SK-N-DZ (cell line): Measurements from ENCODE around the gene SMAGP. TPM values are rescaled to one million over a fixed set of nuclear protein-coding genes. Genes with fewer than 3 reads are reported as not detected.
A peak's percentile ranks its signal among the peaks of the same experiment; 100 is the strongest.
"Not testable (repeated sequence)": the region's sequence is repeated elsewhere in the genome, so short reads cannot be mapped to it uniquely, and the experiment has no call there.

Experiments used
- DNase-seq: peaks from one replicate; pipeline ENCODE4 v3.0.0-alpha.2; 2015; ENCODE audit warnings: low spot score
- polyA plus RNA-seq, 2 experiments: library from polyadenylated mRNA; depleted of rRNA; stranded (reverse); fragments of >200 nt; gene quantifications; 2 replicates each; pipeline ENCODE4 v1.2.3, GENCODE V29; 2014

The SMAGP gene
- 1.5 and 3.0 TPM in 2 replicates for polyA plus RNA-seq (2014; cell fraction: cytosol; rRNA removed)
- polyA plus RNA-seq (2014; cell fraction: nucleus; rRNA removed), result 0.62 and 2.8 TPM in 2 replicates

- DNase-seq, result peak; percentile 48
These were observed at the start of gene SMAGP for GRCh38 chr12:51270067-51270950. Gene SMAGP (minus strand): TSS chr12:51270415. CDS start chr12:51269278, 1,137 bp downstream.

DNA sequence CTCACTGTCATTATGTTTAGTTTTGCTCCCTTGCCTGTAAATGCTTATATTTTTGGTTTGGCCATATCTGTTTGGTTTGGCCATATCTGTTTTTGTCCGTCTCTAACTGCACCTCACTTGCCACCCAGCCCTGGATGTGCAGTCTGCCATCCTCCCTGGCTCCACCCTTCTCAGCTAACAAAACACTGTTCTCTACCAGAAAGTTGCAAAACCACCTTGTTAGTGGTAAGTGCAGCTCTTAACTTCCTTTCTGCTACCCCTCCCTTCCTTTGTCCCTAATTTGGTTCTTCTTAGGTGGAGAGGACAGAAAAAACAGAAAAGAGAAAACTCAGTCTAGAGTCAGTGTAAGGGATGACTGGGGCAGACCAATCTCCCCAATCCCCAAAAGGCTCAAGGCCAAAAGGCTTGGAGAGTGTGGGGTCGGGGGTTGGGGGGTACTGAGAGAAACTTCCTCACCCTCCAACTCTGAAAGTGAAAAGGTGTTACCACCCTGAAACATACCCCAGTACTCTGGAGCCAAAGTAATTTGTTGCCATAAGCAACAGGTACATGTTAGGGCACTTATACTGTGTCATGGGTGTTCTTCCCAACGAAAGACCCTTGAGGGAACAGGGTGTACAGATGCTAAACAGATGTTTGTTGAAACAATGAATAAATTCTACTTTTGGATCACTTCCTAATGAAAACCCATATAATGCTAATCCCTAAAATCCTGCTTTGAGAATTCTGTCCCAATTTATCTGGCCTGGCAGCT lies 48.8 kb upstream of the SMAGP start:
- no peak for DNase-seq

DNA sequence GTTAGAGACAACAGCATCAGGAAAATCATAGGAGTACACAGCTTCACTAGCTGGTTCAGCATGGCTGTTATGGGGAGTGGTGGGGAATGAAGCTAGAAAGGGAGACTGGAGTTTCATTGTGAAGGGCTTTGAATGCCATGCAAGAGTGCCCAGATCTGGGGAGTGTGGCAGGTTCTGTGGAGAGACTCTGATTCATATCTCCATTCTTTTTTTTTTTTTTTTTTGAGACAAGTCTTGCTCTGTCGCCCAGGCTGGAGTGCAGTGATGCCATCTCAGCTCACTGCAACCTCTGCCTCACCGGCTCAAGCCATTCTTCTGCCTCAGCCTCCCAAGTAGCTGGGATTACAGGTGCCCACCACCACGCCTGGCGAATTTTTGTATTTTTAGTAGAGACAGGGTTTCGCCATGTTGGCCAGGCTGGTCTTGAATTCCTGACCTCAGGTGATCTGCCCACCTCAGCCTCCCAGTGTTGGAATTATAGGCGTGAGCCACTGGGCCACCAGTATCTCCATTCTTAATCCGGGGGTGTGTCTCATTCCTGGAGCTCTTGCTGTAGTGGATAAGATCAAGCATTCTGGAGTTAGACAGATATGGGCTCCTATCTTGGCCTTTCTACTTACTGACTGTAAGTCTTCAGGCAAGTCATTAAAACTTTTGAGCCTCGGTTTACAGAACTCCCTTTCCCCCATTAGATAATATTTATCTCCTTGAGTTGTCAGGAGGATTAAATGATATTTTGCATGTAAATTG lies 48.0 kb upstream of the SMAGP start:
- not testable (repeated sequence) for DNase-seq

- DNase-seq, result no peak
These were observed 41.2 kb upstream of the SMAGP start for GRCh38 chr12:51311389-51311788.

DNA sequence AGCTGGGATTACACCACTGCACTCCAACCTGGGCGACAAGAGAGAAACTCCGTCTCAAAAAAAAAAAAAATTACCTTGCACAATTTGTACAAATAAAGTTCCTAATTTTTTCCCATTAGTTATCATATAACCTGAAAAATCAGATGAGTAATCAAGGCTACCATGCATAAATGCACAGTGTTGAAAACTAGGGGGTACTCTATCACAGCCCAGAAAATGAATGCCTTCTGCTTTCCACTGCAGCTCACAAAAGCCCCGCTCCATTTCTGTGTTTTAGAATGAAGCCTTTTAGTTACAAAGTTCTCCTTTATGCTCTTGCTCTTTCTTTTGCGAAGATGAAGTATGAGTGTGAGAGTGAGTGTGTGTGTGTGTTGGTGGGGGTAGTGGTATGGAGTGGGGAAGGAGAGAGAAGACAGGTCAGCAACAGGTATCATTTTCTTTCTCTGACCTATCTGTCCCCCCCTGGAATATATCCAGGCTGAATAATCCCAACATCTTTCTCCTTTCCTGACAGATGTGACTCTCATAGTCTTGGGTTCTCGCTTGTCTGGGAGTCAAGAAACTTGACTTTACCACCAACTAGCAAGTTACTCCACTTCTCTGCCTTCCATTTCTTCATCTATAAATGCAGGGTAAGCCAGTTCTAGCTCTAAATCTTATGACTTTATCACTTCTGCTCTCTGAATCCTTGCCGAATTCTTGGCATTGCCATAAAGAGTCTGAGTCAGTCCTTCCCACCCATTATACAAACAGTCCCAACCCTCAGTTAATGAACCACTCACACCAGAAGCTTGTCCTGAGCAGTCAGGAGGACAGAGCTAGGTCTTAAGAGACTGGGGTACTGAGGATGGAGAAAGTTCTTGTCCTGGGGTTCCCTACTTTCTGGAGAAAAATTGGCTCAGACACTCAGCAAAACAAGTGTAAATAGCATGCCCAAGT lies 37.7 kb upstream of the SMAGP start:
- DNase-seq, result no peak

- no peak for DNase-seq
These were observed 36.3 kb upstream of the SMAGP start for GRCh38 chr12:51306507-51306906.

DNA sequence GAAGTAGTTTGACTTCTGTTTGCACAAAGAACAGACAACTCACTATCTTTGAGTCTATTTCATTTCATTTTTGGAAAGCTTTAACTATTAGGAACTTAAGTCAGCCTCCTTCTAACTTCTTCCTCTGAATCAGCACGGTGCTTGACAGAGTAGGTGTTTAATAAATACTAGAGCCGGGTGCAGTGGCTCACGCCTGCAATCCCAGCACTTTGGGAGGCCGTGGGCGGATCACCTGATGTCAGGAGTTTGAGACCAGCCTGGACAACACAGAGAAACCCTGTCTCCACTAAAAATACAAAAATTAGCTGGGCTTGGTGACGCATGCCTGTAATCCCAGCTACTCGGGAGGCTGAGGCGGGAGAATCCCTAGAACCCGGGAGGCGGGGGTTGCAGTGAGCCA lies 30.6 kb upstream of the SMAGP start:
- DNase-seq, result not testable (repeated sequence)

DNA sequence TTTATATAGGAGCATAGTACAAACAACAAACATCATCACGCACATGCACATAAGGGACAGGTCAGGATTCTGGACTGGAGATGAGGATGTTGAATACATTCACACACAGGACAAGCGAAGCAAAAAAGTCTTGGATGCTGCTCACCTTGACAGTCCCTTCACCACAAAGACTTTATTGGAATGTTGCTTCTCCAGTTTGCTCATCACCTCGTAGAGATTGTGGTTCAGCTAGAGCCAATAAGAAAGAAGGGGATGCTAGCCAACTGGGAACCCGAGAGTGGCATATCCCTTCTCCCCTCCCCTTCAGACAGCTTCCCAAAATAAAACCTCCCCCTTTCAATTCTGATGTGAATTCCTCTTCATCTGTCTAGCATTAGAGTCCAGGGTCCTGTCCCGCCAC lies 25.4 kb upstream of the SMAGP start:
- no peak for DNase-seq

DNA sequence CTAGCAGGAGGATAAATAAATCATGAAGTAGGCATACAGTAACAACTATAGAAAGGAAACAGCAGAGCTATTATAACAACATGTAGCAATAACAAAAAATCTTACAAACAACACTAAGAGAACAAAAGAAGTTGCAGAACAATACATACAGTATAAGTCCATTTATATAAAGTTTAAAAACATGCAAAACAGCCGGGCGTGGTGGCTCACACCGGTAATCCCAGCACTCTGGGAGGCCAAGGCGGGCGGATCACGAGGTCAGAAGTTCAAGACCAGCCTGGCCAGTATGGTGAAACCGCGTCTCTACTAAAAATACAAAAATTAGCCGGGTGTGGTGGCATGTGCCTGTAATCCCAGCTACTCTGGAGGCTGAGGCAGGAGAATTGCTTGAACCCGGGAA lies 23.9 kb upstream of the SMAGP start:
- not testable (repeated sequence) for DNase-seq

GRCh38 chr12:51293696-51294095 lies 23.5 kb upstream of the SMAGP start:
- DNase-seq, result no peak

GRCh38 chr12:51291603-51292513 lies 21.6 kb upstream of the SMAGP start:
- DNase-seq, result not testable (repeated sequence)

- DNase-seq, result no peak
These were observed 15.6 kb upstream of the SMAGP start for GRCh38 chr12:51285843-51286242.

GRCh38 chr12:51281202-51281924 lies 11.1 kb upstream of the SMAGP start:
- DNase-seq, result no peak

- no peak for DNase-seq
These were observed 4.9 kb upstream of the SMAGP start for GRCh38 chr12:51275088-51275487.

DNA sequence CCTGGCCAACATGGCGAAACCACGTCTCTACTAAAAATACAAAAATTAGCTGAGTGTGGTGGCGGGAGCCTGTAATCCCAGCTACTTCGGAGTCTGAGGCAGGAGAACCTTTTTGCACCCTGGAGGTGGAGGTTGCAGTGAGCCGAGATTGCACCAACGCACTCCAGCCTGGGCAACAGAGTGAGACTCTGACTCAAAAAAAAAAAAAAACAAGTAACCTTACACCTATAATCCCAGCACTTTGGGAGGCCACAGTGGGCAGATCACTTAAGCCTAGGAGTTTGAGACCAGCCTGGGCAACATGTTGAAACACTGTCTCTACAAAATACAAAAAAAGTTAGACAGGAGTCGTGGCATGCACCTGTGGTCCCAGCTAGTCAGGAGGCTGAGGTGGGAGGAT lies 2.6 kb upstream of the SMAGP start:
- not testable (repeated sequence) for DNase-seq

DNA sequence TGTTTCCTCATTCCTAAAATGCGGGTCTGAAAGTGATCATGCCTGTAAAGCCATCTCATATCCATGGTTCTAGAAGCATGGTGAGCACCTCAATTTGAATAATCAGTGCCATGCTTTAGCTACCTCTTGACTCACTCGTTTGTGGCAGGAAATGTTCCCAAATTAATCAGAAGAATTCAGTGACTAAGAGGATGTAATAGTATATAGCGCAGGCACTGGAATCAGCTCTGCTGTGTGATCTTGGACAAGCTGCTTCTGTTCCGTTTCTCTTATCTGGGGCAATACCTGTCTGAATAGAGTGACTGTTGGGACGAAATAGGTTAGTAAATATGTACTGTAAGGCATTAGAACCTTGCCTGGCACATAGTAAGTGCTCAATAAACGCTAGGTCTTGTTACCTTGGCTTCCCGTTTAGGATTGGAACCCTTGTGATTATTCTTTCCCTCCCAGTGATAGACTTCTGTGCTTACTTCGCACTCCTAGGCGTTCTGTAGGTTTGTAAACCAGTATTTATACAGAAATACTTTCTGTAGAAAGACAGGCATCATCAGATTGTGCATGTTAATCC lies 820 bp upstream of the SMAGP start:
- no peak for DNase-seq

- peak; percentile 64 for DNase-seq
These were observed 795 bp downstream of the SMAGP start for GRCh38 chr12:51269174-51270066.
